ENCODE measurements around the gene SORCS1.
"Not testable (repeated sequence)": the region's sequence is repeated elsewhere in the genome, so short reads cannot be mapped to it uniquely, and the experiment has no call there.

SORCS1 gene

DNA sequence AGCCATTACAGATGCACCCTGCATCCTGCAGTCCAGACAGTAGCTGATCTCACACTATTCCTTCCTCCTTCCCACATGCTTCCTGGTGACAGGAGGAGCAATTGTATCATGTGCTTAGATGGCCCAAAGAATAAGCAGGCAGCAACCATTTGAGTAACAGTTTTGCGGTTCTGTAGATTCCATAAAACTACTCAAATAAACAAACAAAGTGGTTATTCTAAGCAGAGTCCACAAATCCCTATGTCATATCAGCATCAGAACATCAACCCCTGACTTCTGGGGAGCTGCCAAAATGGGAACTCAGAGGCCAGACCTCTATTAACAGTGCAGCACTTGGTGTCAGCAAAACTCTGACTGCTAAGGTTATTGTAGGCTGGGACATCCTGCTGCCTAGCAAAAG, 226.0 kb downstream of the SORCS1 start:
- TF ChIP-seq CTBP1 (IDR thresholded peaks at IDR 0.05; ENCODE audit: borderline replicate concordance) (no peak), NFRKB (IDR thresholded peaks at IDR 0.05) (no peak), ARNT (IDR thresholded peaks at IDR 0.05) (no peak)
- ChIA-PET CTCF (no interaction called here), POLR2A (no interaction called here)
- DNase-seq (ENCODE audit: extremely low spot score): no peak

DNA sequence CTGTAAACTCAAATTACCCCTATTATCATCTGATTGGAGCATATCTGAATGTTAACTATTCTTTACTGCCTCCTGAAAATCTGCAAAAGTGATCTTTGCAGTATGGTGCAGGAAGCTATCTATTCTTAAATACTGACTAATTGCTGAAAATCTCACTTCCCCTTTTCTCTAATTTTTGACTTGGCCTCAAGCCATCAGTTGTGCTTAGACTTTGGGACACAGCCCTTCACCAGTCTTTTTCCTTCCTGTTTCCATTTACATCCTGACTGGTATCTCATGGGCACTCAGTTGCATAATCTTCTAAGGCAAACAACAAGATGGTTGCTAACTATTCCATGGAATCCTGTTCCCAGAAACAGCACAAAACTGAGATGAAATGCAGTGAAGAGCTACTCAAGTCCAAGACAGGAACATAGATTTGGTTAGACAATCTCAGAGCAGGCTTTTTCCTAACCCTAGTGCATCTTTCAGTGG, 228.5 kb downstream of the SORCS1 start:
- DNase-seq (ENCODE audit: extremely low spot score): no peak
- no peak for TF ChIP-seq TARDBP (IDR thresholded peaks at IDR 0.05)
- TF ChIP-seq ZNF384 (IDR thresholded peaks at IDR 0.05): no peak
- no peak for TF ChIP-seq LEF1 (IDR thresholded peaks at IDR 0.05; ENCODE audit: borderline replicate concordance)
- TF ChIP-seq, protein P1, sequence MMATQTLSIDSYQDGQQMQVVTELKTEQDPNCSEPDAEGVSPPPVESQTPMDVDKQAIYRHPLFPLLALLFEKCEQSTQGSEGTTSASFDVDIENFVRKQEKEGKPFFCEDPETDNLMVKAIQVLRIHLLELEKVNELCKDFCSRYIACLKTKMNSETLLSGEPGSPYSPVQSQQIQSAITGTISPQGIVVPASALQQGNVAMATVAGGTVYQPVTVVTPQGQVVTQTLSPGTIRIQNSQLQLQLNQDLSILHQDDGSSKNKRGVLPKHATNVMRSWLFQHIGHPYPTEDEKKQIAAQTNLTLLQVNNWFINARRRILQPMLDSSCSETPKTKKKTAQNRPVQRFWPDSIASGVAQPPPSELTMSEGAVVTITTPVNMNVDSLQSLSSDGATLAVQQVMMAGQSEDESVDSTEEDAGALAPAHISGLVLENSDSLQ (IDR thresholded peaks at IDR 0.05): no peak
- TF ChIP-seq BHLHE40 (IDR thresholded peaks at IDR 0.05; ENCODE audit: borderline replicate concordance): no peak
- TF ChIP-seq NFRKB (IDR thresholded peaks at IDR 0.05): no peak
- no peak for TF ChIP-seq SP1 (IDR thresholded peaks at IDR 0.05)
- TF ChIP-seq L3MBTL2 (conservative IDR thresholded peaks at IDR 0.05): no peak
- TF ChIP-seq FOXM1 (IDR thresholded peaks at IDR 0.05; ENCODE audit: borderline replicate concordance): no peak
- TF ChIP-seq FOXA1 (IDR thresholded peaks at IDR 0.05): no peak
- no peak for TF ChIP-seq ELF4 (IDR thresholded peaks at IDR 0.05)
- no peak for TF ChIP-seq HDGF (IDR thresholded peaks at IDR 0.05; ENCODE audit: borderline replicate concordance)
- ChIA-PET POLR2A (no interaction called here), CTCF (interaction anchor here (0.6 kb wide), 1 partner anchor 498 kb away, joined by 5 read pairs; no protein-coding TSS in a partner anchor)

DNA sequence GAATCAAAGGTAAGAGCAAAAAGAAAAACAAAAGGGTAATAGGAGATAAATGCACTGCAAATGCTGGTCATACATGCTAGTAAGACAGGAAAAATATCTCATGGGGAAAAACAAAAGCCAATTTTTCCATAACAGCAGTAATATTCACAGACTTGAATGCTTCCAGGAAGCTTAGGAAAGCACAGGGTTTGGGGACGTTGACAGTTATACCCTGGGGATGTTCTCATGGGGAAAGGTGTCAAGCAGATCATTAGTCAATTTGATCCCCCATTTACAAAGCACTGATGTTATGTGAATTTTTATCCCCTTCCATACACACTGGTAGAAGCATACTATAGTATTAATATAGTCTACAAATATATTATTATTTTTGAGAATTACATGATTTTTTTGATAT, 232.7 kb downstream of the SORCS1 start:
- ChIA-PET CTCF (interaction anchor here (0.5 to 0.7 kb wide), 2 partner anchors 23 to 226 kb away, joined by 3 read pairs; no protein-coding TSS in a partner anchor), POLR2A (no interaction called here)
- DNase-seq (ENCODE audit: extremely low spot score): no peak
- TF ChIP-seq NFRKB (IDR thresholded peaks at IDR 0.05): no peak
- TF ChIP-seq FOXA1 (IDR thresholded peaks at IDR 0.05): no peak
- TF ChIP-seq FOXK2 (IDR thresholded peaks at IDR 0.05): no peak
- TF ChIP-seq ZNF384 (IDR thresholded peaks at IDR 0.05): no peak

DNA sequence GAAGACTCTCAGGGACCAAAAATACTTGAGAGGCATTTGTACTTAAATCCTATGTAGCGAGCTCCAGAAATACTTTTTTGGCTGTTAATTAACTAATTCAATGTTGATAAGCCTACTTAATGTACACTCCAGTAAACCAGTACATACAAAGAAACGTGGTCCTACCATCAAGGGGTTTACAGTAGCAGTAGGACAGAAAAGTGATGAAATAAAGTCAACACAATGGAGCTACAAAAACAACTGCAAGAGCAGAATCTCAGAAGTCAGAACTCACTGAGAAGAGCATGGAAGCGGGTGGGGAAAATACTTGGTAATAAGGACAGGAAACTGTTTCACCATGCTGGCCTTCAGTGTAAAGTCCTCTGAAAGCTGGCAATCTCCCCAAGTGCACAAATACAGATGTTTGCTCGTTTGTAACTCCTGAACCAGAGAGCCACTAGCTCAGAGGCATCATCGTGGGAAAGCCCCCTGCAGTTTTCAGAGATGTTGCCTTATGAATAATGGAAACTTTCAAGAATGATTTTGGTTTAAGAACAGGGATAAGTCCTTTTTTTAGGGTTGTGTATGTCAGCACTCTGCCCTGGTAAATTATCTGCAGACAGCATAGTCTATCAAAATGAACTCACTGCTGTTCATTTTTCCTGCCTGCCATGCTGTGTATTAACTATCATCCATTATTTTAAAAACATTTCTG, 233.2 kb downstream of the SORCS1 start:
- TF ChIP-seq, protein P1 (IDR thresholded peaks at IDR 0.05): no peak
- TF ChIP-seq FOXK2 (IDR thresholded peaks at IDR 0.05): no peak
- no peak for TF ChIP-seq BHLHE40 (IDR thresholded peaks at IDR 0.05; ENCODE audit: borderline replicate concordance)
- no peak for TF ChIP-seq L3MBTL2 (conservative IDR thresholded peaks at IDR 0.05)
- TF ChIP-seq TARDBP (IDR thresholded peaks at IDR 0.05): no peak
- no peak for TF ChIP-seq NFRKB (IDR thresholded peaks at IDR 0.05)
- TF ChIP-seq LEF1 (IDR thresholded peaks at IDR 0.05; ENCODE audit: borderline replicate concordance): no peak
- CTCF ChIA-PET: interaction anchor here (0.5 kb wide), 1 partner anchor 226 kb away, joined by 3 read pairs; no protein-coding TSS in a partner anchor
- POLR2A ChIA-PET: no interaction called here
- no peak for DNase-seq (ENCODE audit: extremely low spot score)

DNA sequence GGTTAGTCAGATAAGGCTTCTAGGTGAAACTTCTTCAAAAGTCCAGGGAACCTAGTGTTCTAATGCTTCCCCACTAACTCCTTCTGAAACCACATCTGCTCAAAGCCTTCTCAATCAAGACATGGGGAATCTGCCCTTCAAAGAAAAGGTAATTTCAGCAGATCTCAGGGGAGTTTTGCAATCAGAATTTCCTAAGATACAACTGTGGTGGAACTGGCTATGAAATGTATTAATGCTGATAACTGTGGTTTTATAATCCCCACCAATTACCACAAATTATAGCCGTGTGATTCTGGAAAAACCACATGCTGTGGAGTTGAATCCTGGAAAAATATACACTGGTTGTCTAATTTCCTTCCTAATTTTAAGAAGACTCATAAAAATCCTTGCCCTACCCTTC, 233.8 kb downstream of the SORCS1 start:
- TF ChIP-seq CTBP1 (IDR thresholded peaks at IDR 0.05; ENCODE audit: borderline replicate concordance): no peak
- TF ChIP-seq SP1 (IDR thresholded peaks at IDR 0.05): no peak
- TF ChIP-seq FOXA1 (IDR thresholded peaks at IDR 0.05): no peak
- no peak for TF ChIP-seq BHLHE40 (IDR thresholded peaks at IDR 0.05; ENCODE audit: borderline replicate concordance)
- no peak for TF ChIP-seq LEF1 (IDR thresholded peaks at IDR 0.05; ENCODE audit: borderline replicate concordance)
- no peak for TF ChIP-seq ELF4 (IDR thresholded peaks at IDR 0.05)
- TF ChIP-seq FOXM1 (IDR thresholded peaks at IDR 0.05; ENCODE audit: borderline replicate concordance): no peak
- no peak for TF ChIP-seq SUZ12 (IDR thresholded peaks at IDR 0.05)
- no peak for TF ChIP-seq L3MBTL2 (conservative IDR thresholded peaks at IDR 0.05)
- no peak for DNase-seq (ENCODE audit: extremely low spot score)
- ChIA-PET CTCF (no interaction called here), POLR2A (no interaction called here)

DNA sequence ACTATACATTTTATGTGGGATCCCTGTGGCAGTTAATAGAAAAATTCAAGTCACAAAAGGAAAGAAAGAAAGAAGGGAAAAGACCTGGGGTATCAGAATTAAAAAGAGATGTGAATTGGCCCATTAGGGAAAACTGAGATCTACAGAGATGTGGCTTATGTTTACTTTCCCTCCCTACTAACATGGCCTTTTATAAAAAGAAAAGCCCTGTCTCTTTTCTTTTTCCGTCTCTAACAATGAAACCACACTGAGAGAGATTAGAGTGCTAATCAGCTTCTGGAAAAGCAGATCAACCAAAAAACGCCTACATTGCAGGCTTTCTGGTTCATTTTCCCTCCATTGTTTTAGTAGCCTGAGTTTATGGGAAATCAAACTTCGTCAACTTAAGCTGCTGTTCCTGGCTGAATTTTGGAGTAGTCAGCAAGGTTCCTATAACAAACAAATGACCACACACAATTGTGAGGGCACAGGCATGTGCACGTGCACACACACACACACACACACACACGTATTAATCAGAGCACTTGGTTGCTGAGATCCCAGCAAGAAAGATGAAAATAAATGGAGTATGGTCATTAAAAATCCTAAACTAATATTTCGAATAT, 235.1 kb downstream of the SORCS1 start:
- no peak for DNase-seq (ENCODE audit: extremely low spot score)
- CTCF ChIA-PET: interaction anchor here (0.6 kb wide), 1 partner anchor 108 kb away, joined by 3 read pairs; no protein-coding TSS in a partner anchor
- POLR2A ChIA-PET: no interaction called here
- no peak for TF ChIP-seq FOXM1 (IDR thresholded peaks at IDR 0.05; ENCODE audit: borderline replicate concordance)
- TF ChIP-seq NFRKB (IDR thresholded peaks at IDR 0.05): no peak
- no peak for TF ChIP-seq ZNF384 (IDR thresholded peaks at IDR 0.05)
- TF ChIP-seq ARNT (IDR thresholded peaks at IDR 0.05): no peak
- TF ChIP-seq ELF4 (IDR thresholded peaks at IDR 0.05): no peak
- TF ChIP-seq BHLHE40 (IDR thresholded peaks at IDR 0.05; ENCODE audit: borderline replicate concordance): no peak
- no peak for TF ChIP-seq HDGF (IDR thresholded peaks at IDR 0.05; ENCODE audit: borderline replicate concordance)
- TF ChIP-seq, protein P1 (IDR thresholded peaks at IDR 0.05): no peak
- no peak for TF ChIP-seq FOXA1 (IDR thresholded peaks at IDR 0.05)
- no peak for TF ChIP-seq CTBP1 (IDR thresholded peaks at IDR 0.05; ENCODE audit: borderline replicate concordance)
- no peak for TF ChIP-seq LEF1 (IDR thresholded peaks at IDR 0.05; ENCODE audit: borderline replicate concordance)
- TF ChIP-seq SP1 (IDR thresholded peaks at IDR 0.05): no peak
- TF ChIP-seq FOXK2 (IDR thresholded peaks at IDR 0.05): no peak
- TF ChIP-seq SUZ12 (IDR thresholded peaks at IDR 0.05): no peak
- TF ChIP-seq TARDBP (IDR thresholded peaks at IDR 0.05): no peak
- no peak for TF ChIP-seq L3MBTL2 (conservative IDR thresholded peaks at IDR 0.05)

DNA sequence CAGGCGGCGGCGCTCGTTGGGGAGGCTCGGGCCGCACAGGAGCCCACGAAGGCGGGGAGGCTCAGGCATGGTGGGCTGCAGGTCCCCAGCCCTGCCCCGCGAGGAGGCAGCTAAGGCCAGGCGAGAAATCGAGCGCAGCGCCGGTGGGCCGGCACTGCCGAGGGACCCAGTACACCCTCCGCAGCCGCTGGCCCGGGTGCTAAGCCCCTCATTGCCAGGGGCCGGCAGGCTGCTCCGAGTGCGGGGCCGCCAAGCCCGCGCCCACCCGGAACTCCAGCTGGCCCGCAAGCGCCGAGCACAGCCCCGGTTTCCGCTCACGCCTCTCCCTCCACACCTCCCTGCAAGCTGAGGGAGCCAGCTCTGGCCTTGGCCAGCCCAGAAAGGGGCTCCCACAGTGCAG, 236.4 kb downstream of the SORCS1 start:
- POLR2A ChIA-PET; CTCF ChIA-PET; DNase-seq (ENCODE audit: extremely low spot score): not testable (repeated sequence)

All from HEK293T (cell line).